Stomach (tissue), 9 donors: ENCODE results near the gene HDHD5. TPM values are rescaled to one million over a fixed set of nuclear protein-coding genes. Genes with fewer than 3 reads are reported as not detected.

Experiments used
- DNase-seq, 2 donors: peaks; one replicate each; pipeline versions ENCODE4 v3.0.0 to v3.0.0-alpha.2; 2013 to 2019
- H3K27ac ChIP-seq, 5 donors: fragments of 200-600 bp in 4 of 5; sonication (generic) in 4 of 5; one replicate each; pipeline ENCODE4 v1.5.1; 2013 to 2019; ENCODE audit warnings: mild to moderate bottlenecking in 1 of 5, moderate library complexity in 1 of 5
- H3K27me3 ChIP-seq, 3 donors: fragments of 200-600 bp; sonication (generic); one replicate each; pipeline ENCODE4 v1.5.1; 2017 to 2019; ENCODE audit warnings: mixed run types in 1 of 3
- H3K36me3 ChIP-seq, 4 donors: fragments of 200-600 bp; sonication (generic); 1 replicate in 3 of 4; 2 replicates in 1 of 4; pipeline ENCODE4 v1.5.1; 2016 to 2019
- H3K4me1 ChIP-seq, 4 donors: fragments of 200-600 bp; sonication (generic); one replicate each; pipeline ENCODE4 v1.5.1; 2016 to 2019
- H3K4me3 ChIP-seq, 4 donors: fragments of 200-600 bp; sonication (generic) in 3 of 4; one replicate each; pipeline ENCODE4 v1.5.1; 2016 to 2019; ENCODE audit warnings: mild to moderate bottlenecking in 1 of 4
- H3K9me3 ChIP-seq, 4 donors: fragments of 200-600 bp; sonication (generic); one replicate each; pipeline ENCODE4 v1.5.1; 2016 to 2019
- CTCF ChIP-seq, 7 experiments: fragments of 450-650 bp in 4 of 7; fragments of 200-600 bp in 3 of 7; sonication (generic) in 3 of 7; IDR thresholded peaks; one replicate each; pipeline ENCODE4 v1.5.1; 2016 to 2019; ENCODE audit warnings: antibody characterized with exemption in 7 of 7, control low read depth in 2 of 7, mild to moderate bottlenecking in 1 of 7
- EP300 ChIP-seq: sonication (generic); formaldehyde crosslinking; IDR thresholded peaks from one replicate; pipeline ENCODE4 v1.6.1; 2017; ENCODE audit warnings: antibody characterized with exemption
- POLR2A ChIP-seq, 4 donors: fragments of 450-650 bp; IDR thresholded peaks; one replicate each; pipeline ENCODE4 v1.6.1; 2016; ENCODE audit warnings: antibody characterized with exemption in 4 of 4, control low read depth in 2 of 4, mild to moderate bottlenecking in 1 of 4, moderate library complexity in 1 of 4
- POLR2AphosphoS5 ChIP-seq, 3 donors: sonication (generic); formaldehyde crosslinking; IDR thresholded peaks; one replicate each; pipeline ENCODE4 v1.6.1; 2016; ENCODE audit warnings: antibody characterized with exemption in 3 of 3
- WGBS, 5 donors: extraction: QIAGEN DNeasy Blood & Tissue Kit in 3 of 5; methylation state at CpG; one replicate each; pipeline versions ENCODE4 v1.1.5 to v1.1.7; 2013 to 2018; 5-methylcytosine and 5-hydroxymethylcytosine counted together
- intact Hi-C: fragments of 100-400 bp; cut with DNase I; formaldehyde crosslinking; loops from one replicate; pipeline ENCODE4 v1.15.1; 2023; ENCODE audit warnings: low total_unique reads
- polyA plus RNA-seq, 3 donors: library from polyadenylated mRNA; stranded (reverse); fragments of 200-250 nt; gene quantifications; one replicate each; pipeline ENCODE4 v1.2.3, GENCODE V29; 2013
- total RNA-seq, 5 donors: library from RNA; depleted of rRNA; stranded (reverse); fragments of >200 nt; gene quantifications; one replicate each; pipeline versions ENCODE4 v1.1.0 to v1.2.3, GENCODE V29; 2014 to 2016
- donor health status: healthy with polysubstance abuse.
- donor health status: Bipolar disorder and iron deficiency.
- donor health status: healthy.

HDHD5 gene
- total and polyA plus RNA-seq, 8 donors = 22.8 to 190 (median 34.0) TPM

DNA sequence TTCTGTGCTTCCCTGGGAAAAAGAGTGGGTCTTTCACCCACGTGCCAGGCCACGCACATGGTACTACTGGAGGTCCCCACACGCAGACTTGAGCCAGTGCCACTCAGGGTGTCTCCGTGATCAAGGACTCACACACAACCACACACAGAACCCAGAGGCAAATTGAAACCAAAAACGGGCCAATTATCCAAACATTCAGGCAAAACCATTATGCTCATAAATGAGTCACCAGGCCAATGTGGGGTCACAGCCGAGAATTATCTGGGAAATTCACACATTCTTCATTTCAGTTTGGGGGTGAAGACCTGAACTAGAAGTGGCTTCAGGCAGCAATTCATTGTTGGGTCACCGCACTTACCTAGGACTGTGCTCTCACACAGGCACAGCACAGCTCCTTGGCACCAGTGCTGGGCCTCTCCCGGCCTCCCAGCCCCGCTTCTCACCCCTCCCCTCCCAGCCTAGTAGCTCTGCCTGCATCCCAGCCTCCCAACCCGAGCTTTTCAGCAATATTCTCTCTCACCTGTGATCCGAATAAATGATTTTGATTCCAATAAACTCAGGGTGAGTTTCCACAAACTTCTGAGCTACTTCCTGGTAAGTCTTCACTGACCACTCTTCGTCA is 32.2 kb upstream of the HDHD5 start:
- intact Hi-C loops = no loop called here
- WGBS, 5 donors = 71 to 87% (median 78%) methylated on average over 12 of the region's 12 CpGs
- no peaks in the 10 kb centered on the region for H3K4me1 ChIP-seq
- H3K27me3 ChIP-seq = no peaks in the 10 kb centered on the region
- TF ChIP-seq POLR2AphosphoS5 (IDR thresholded peaks at IDR 0.05) (no peak), CTCF (IDR thresholded peaks at IDR 0.05) (no peak), POLR2A (IDR thresholded peaks at IDR 0.05) (no peak), EP300 (no peak)
- H3K36me3 ChIP-seq = peaks cover 0 to 31% (median 0%) of the 10 kb centered on the region in 4 donors
- DNase-seq = no peak
- H3K27ac ChIP-seq = no peak overlapping the region
- H3K9me3 ChIP-seq = no peaks in the 10 kb centered on the region
- H3K4me3 ChIP-seq = no peak overlapping the region

GRCh38 chr22:17190702-17191101 is 31.6 kb upstream of the HDHD5 start:
- no peaks in the 10 kb centered on the region for H3K27me3 ChIP-seq
- 74 to 94% (median 91%) methylated on average over 10 of the region's 10 CpGs; no CpG with 5 or more reads in 1 of the 5 donors for WGBS, 5 donors
- TF ChIP-seq EP300 (no peak), POLR2AphosphoS5 (IDR thresholded peaks at IDR 0.05) (no peak), POLR2A (IDR thresholded peaks at IDR 0.05) (no peak), CTCF (IDR thresholded peaks at IDR 0.05) (no peak)
- intact Hi-C loops = no loop called here
- H3K27ac ChIP-seq = no peak overlapping the region
- H3K4me1 ChIP-seq = no peaks in the 10 kb centered on the region
- DNase-seq = no peak
- no peak overlapping the region for H3K4me3 ChIP-seq
- peaks cover 0 to 37% (median 0%) of the 10 kb centered on the region in 4 donors for H3K36me3 ChIP-seq
- no peaks in the 10 kb centered on the region for H3K9me3 ChIP-seq

- 94 to 97% (median 96%) methylated on average over 8 of the region's 8 CpGs for WGBS, 5 donors
- TF ChIP-seq EP300 (no peak), POLR2A (IDR thresholded peaks at IDR 0.05) (no peak), CTCF (IDR thresholded peaks at IDR 0.05) (no peak), POLR2AphosphoS5 (IDR thresholded peaks at IDR 0.05) (no peak)
Measured at GRCh38 chr22:17176715-17177114, 17.6 kb upstream of the HDHD5 start.

DNA sequence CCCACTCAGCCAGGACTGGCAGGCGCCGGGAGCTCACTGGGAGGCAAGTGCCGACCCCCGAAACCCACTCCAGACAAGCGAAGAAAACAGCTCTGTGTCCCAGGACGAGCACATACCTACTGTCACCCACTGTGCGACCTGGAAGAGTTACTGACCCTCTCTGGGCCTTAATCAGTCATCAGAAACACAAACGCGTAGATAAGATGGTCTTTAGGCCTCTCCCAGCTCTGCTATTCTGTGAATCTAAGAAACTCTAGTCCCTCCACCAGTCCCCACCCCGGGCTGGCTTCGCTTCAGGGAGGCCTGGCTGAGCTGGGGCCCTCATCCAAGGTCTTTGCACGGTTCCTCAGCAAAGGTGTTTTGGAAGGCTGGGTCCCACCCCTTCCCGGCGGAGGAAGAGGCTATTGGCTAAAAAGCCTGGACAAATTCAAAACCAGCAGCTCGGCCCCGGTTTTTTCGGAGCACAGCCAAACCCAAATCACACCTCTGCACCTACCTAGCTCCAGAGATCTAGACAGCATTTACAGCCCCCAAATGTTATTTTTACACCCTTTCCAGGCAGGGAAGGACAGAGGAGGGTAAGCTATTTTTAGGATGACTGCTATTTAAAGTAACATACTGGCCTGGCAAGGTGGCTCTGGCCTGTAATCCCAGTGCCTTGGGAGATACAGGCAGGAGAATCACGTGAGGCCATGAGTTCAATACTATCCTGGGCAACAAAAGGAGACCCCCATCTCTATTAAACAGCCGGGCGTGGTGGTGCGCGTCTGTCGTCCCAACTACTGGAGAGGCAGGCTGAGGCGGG is 13.2 kb upstream of the HDHD5 start:
- peak in 1 of 2 donors; percentile 41 for DNase-seq
- peak overlapping the region; percentile 93 to 99 (median 96) for H3K27ac ChIP-seq
- H3K4me1 ChIP-seq = peaks cover 6 to 18% (median 10%) of the 10 kb centered on the region in 4 donors
- 42 to 50% (median 45%) methylated on average over 24 of the region's 24 CpGs for WGBS, 5 donors
- peak overlapping the region; percentile 60 to 87 (median 67) for H3K4me3 ChIP-seq
- no peaks in the 10 kb centered on the region for H3K9me3 ChIP-seq
- TF ChIP-seq POLR2AphosphoS5 (IDR thresholded peaks at IDR 0.05) (no peak), CTCF (IDR thresholded peaks at IDR 0.05) (peak in 1 of 7 experiments; percentile 75)
- H3K27me3 ChIP-seq = no peaks in the 10 kb centered on the region
- intact Hi-C loops = loop anchor here (10.0 kb wide), 2 partner anchors 87 to 333 kb away; partner anchors contain the start of gene IL17RA
- H3K36me3 ChIP-seq = no peaks in the 10 kb centered on the region

More at GRCh38 chr22:17176715-17177114, 17.6 kb upstream of the HDHD5 start:
- intact Hi-C loops = loop anchor here (10.0 kb wide), 2 partner anchors 92 to 328 kb away; partner anchors contain the start of gene IL17RA
- Histone ChIP-seq H3K27me3 (no peaks in the 10 kb centered on the region), H3K4me1 (peaks cover 6 to 10% (median 8%) of the 10 kb centered on the region in 4 donors), H3K36me3 (peaks cover 0 to 13% (median 5%) of the 10 kb centered on the region in 4 donors), H3K27ac (no peak overlapping the region), H3K4me3 (no peak overlapping the region), H3K9me3 (no peaks in the 10 kb centered on the region)
- no peak for DNase-seq
